Prostate gland (tissue), 2 donors: ENCODE results near the gene LIME1.

ENCODE experiments used
- CTCF ChIP-seq, 4 experiments: fragments of 200-600 bp in 2 of 4; fragments of 450-650 bp in 2 of 4; sonication (generic) in 2 of 4; IDR thresholded peaks; 1 replicate in 3 of 4; 2 replicates in 1 of 4; pipeline ENCODE4 v1.5.1; 2016 to 2019; ENCODE audit warnings: antibody characterized with exemption in 4 of 4, mild to moderate bottlenecking in 2 of 4, moderate library complexity in 2 of 4
- POLR2A ChIP-seq: fragments of 450-650 bp; IDR thresholded peaks from one replicate; pipeline ENCODE4 v1.6.1; 2016; ENCODE audit warnings: antibody characterized with exemption, mild to moderate bottlenecking
- POLR2AphosphoS5 ChIP-seq: sonication (generic); formaldehyde crosslinking; IDR thresholded peaks from one replicate; pipeline ENCODE4 v1.6.1; 2017; ENCODE audit warnings: antibody characterized with exemption

- TF ChIP-seq CTCF (IDR thresholded peaks at IDR 0.05) (no peak), POLR2A (no peak), POLR2AphosphoS5 (no peak)
Measured at GRCh38 chr20:63692436-63693082, 43.9 kb upstream of the LIME1 start.
